CD4-positive, alpha-beta T cell treated with Interleukin-17A for 4 hours (primary cell): Measurements from ENCODE around the gene MAPK10.

Experiments
- DNase-seq: peaks from one replicate; pipeline ENCODE4 v3.0.0-alpha.2; 2020; ENCODE audit warnings: mixed read lengths

The MAPK10 gene

GRCh38 chr4:85961887-85962286 lies 398.0 kb downstream of the MAPK10 start:
- DNase-seq = no peak

- no peak for DNase-seq
These were observed 403.4 kb downstream of the MAPK10 start for GRCh38 chr4:85956293-85956945.

- DNase-seq = no peak
These were observed 404.1 kb downstream of the MAPK10 start for GRCh38 chr4:85955620-85956292.

DNA sequence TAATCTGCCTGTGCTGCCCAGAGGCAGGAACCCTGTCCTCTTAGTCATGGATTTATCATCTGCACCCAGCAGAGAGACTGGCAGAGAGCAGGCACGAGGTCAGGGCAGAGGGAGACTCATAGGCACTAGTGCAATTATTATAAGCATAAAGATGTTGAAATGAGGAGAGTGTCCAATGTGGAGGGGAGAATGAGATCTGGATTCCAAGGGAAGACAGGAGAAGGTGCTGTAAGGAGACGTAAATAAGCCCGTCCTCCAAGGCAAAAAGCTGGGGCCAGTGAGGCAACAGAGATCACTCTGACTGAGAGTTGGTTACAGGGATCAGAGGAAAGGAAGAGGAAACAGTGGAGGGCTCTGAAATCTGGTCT lies 406.2 kb downstream of the MAPK10 start:
- no peak for DNase-seq

GRCh38 chr4:85952972-85953650 lies 406.7 kb downstream of the MAPK10 start:
- DNase-seq = no peak

DNA sequence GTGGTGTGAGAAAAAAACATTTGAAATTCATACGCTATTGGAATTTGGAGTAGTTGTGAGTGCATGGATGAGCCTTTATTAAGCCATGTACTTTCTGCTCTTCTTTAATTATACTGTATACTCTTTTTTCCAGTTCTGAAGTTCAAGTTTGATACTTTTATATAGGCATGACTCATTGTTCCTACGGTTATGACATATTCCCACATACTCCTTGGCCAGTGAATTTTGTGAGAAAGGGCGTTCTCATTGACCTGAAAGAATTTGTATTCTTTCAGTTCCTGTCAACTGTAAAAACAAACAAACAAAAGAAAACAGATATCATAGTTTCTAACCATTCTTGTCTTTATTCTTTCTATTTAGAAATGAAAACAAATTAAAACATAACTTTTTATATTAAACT lies 407.3 kb downstream of the MAPK10 start:
- DNase-seq = no peak

DNA sequence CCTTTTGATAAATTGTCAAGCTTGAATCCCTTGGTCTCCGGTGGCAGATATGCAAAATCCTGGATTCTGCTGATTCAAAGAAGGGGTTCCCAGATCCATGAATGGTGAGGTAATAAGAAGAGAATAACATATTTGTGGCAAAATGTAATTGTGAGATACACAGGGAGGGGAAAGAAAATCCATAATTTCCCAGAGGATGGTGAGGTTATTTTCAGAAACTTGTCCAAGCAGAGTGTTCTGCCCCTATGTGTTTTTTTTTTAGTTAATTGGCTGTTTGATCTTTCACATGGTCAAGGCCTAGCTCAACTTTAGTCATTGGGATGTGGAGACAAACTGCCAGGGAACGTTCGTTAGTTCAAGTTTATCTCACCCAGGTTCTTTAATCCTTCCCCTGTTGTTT lies 408.8 kb downstream of the MAPK10 start:
- DNase-seq = no peak

DNA sequence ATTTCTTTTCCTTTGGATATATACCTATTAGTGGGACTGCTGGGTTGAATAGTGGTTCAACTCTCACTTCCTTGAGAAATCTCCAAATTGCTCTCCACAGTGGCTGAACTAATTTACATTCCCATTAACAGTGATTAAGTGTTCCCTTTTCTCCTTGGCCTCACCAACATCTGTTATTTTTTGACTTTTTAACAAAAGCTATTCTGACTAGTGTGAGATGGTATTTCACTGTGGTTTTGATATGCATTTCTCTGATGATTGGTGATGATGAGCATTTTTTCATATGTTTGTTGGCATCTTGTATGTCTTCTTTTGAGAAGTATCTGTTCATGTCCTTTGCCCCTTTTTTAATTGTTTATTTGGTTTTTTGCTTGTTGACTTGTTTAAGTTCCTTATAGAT lies 413.0 kb downstream of the MAPK10 start:
- no peak for DNase-seq

- no peak for DNase-seq
These were observed 417.7 kb downstream of the MAPK10 start for GRCh38 chr4:85942107-85942506.

DNA sequence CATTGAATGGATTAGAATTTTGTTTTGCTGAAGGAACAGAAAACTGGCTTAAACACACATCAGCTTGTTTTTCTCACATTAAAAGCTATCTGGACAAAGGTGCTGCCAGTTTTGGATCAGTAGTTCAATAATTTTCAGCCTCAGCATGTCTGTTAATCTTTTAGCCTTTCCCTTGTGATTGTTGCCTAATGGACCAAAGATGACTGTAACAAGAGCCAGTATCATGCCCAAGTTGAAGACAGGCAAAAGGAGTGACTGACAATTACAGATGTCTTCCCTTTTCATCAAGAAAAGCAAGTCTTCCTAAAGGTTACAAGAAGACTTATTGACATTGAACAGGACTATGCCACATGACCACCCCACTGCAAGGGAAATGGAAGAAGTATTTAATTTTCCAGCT lies 419.7 kb downstream of the MAPK10 start:
- DNase-seq = no peak
